ENCODE measurements around the gene SPIRE1. TPM values are rescaled to one million over a fixed set of nuclear protein-coding genes. Genes with fewer than 3 reads are reported as not detected.
"Not testable (repeated sequence)": the region's sequence is repeated elsewhere in the genome, so short reads cannot be mapped to it uniquely, and the experiment has no call there.

SPIRE1 gene
- total RNA-seq, 4 donors from 2014 or later, result 25.3 to 39.5 (median 30.6) TPM

GRCh38 chr18:12631831-12632477, 26.0 kb downstream of the SPIRE1 start:
- no peak overlapping the region for H3K4me3 ChIP-seq (replicated peaks in 1 of 3)
- intact Hi-C loops (cut with DNase I), result no loop called here
- H3K9me3 ChIP-seq, result no peaks in the 10 kb centered on the region
- WGBS, 2 donors, result 70 to 81% methylated on average over 6 of the region's 6 CpGs
- H3K27me3 ChIP-seq, result no peaks in the 10 kb centered on the region
- no peak overlapping the region for H3K27ac ChIP-seq
- no peaks in the 10 kb centered on the region for H3K4me1 ChIP-seq
- DNase-seq, result no peak
- TF ChIP-seq POLR2A (IDR thresholded peaks at IDR 0.05), result no peak
- TF ChIP-seq, protein P1, sequence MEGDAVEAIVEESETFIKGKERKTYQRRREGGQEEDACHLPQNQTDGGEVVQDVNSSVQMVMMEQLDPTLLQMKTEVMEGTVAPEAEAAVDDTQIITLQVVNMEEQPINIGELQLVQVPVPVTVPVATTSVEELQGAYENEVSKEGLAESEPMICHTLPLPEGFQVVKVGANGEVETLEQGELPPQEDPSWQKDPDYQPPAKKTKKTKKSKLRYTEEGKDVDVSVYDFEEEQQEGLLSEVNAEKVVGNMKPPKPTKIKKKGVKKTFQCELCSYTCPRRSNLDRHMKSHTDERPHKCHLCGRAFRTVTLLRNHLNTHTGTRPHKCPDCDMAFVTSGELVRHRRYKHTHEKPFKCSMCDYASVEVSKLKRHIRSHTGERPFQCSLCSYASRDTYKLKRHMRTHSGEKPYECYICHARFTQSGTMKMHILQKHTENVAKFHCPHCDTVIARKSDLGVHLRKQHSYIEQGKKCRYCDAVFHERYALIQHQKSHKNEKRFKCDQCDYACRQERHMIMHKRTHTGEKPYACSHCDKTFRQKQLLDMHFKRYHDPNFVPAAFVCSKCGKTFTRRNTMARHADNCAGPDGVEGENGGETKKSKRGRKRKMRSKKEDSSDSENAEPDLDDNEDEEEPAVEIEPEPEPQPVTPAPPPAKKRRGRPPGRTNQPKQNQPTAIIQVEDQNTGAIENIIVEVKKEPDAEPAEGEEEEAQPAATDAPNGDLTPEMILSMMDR (IDR thresholded peaks at IDR 0.05), result no peak
- H3K36me3 ChIP-seq, result no peaks in the 10 kb centered on the region

DNA sequence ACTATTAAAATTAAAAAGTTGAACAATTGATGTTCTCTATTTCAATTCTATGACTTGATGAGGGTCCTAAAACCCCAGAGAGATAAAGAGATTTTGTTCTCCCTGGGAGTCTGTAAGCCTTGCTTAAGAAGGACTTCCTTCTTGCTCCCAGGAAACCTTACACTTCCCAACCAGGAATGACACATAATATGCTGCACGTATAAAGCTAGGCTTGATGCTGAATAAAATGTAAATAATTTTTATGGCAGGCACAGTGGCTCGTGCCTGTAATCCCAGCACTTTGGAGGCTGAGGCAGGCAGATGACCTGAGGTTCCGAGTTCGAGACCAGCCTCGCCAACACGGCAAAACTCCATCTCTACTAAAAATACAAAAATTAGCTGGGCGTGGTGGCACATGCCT, 27.8 kb downstream of the SPIRE1 start:
- Histone ChIP-seq H3K27me3 (no peaks in the 10 kb centered on the region), H3K36me3 (no peaks in the 10 kb centered on the region), H3K4me3 (replicated peaks in 1 of 3) (no peak overlapping the region), H3K4me1 (no peaks in the 10 kb centered on the region), H3K9me3 (no peaks in the 10 kb centered on the region), H3K27ac (no peak overlapping the region)
- TF ChIP-seq POLR2A (IDR thresholded peaks at IDR 0.05), result no peak
- intact Hi-C loops (cut with DNase I), result no loop called here
- no peak for DNase-seq
- WGBS, 2 donors, result 96 to 97% methylated on average over 7 of the region's 7 CpGs

GRCh38 chr18:12628706-12629702, 28.9 kb downstream of the SPIRE1 start:
- intact Hi-C loops (cut with DNase I), result no loop called here
- no peak for DNase-seq
- Histone ChIP-seq H3K4me1 (no peaks in the 10 kb centered on the region), H3K9me3 (no peaks in the 10 kb centered on the region), H3K27me3 (no peaks in the 10 kb centered on the region), H3K36me3 (no peaks in the 10 kb centered on the region), H3K4me3 (replicated peaks in 1 of 3) (no peak overlapping the region), H3K27ac (no peak overlapping the region)
- TF ChIP-seq POLR2A (IDR thresholded peaks at IDR 0.05), result no peak
- TF ChIP-seq, protein P1 (IDR thresholded peaks at IDR 0.05), result no peak
- whole genome bisulfite sequencing, 2 donors, result 70% methylated on average over 4 of the region's 4 CpGs

GRCh38 chr18:12627199-12627598, 30.7 kb downstream of the SPIRE1 start:
- H3K36me3 ChIP-seq, result not testable (repeated sequence)

DNA sequence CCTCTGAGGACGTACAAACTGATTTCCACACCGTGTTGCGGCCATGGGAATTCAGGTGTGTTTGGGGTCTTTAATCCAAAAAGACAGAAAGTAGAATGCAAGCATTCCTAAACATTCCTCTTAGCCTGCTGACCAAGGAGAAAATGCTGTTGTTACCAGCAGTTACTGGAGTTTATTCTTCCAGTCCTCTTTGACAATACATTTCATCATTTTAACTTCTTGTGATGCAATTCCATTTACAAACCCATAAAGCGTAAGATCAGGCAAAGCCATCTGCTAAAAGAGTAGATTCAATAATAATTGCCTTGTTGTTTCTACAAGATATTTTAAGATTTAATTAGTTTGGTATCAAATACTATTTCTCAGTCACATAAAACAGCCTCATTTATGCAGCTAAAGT, 32.7 kb downstream of the SPIRE1 start:
- DNase-seq, result no peak
- 94 to 96% methylated on average over 4 of the region's 4 CpGs for WGBS, 2 donors
- no peak overlapping the region for H3K27ac ChIP-seq
- H3K27me3 ChIP-seq, result no peaks in the 10 kb centered on the region
- no peak overlapping the region for H3K4me3 ChIP-seq (replicated peaks in 1 of 3)
- TF ChIP-seq POLR2A (IDR thresholded peaks at IDR 0.05), result no peak
- TF ChIP-seq, protein P1 (IDR thresholded peaks at IDR 0.05), result no peak
- H3K9me3 ChIP-seq, result no peaks in the 10 kb centered on the region
- intact Hi-C loops (cut with DNase I), result no loop called here
- H3K36me3 ChIP-seq, result no peaks in the 10 kb centered on the region
- H3K4me1 ChIP-seq, result no peaks in the 10 kb centered on the region

More at GRCh38 chr18:12627199-12627598, 30.7 kb downstream of the SPIRE1 start:
- H3K27me3 ChIP-seq; H3K27ac ChIP-seq; H3K4me1 ChIP-seq; intact Hi-C loops (cut with DNase I); DNase-seq; H3K4me3 ChIP-seq (replicated peaks in 1 of 3); H3K9me3 ChIP-seq: not testable (repeated sequence)
- WGBS, 2 donors, result 94% methylated on average over 3 of the region's 3 CpGs
